Epithelial cell of proximal tubule (primary cell): ENCODE measurements around the gene CCL14. TPM values are rescaled to one million over a fixed set of nuclear protein-coding genes. Genes with fewer than 3 reads are reported as not detected.

Source experiments
- DNase-seq: peaks from one replicate; pipeline ENCODE4 v3.0.0-alpha.2; 2011; ENCODE audit warnings: low read depth
- H3K4me3 ChIP-seq: 2 replicates; pipeline ENCODE4 v1.5.1; 2011; ENCODE audit warnings: low read depth, mild to moderate bottlenecking, low read length
- total RNA-seq: library from RNA; depleted of rRNA; stranded (reverse); fragments of >200 nt; gene quantifications from 2 replicates; pipeline ENCODE4 v1.2.3, GENCODE V29; 2015
- TF ChIP-seq, protein P1 (sequence below): conservative IDR thresholded peaks from 2 replicates; pipeline ENCODE4 v1.5.1; 2012; ENCODE audit warnings: low read depth, mild to moderate bottlenecking, low read length

CCL14 gene
- total RNA-seq, 1 donor from 2014 or later = not detected

- TF ChIP-seq, protein P1, sequence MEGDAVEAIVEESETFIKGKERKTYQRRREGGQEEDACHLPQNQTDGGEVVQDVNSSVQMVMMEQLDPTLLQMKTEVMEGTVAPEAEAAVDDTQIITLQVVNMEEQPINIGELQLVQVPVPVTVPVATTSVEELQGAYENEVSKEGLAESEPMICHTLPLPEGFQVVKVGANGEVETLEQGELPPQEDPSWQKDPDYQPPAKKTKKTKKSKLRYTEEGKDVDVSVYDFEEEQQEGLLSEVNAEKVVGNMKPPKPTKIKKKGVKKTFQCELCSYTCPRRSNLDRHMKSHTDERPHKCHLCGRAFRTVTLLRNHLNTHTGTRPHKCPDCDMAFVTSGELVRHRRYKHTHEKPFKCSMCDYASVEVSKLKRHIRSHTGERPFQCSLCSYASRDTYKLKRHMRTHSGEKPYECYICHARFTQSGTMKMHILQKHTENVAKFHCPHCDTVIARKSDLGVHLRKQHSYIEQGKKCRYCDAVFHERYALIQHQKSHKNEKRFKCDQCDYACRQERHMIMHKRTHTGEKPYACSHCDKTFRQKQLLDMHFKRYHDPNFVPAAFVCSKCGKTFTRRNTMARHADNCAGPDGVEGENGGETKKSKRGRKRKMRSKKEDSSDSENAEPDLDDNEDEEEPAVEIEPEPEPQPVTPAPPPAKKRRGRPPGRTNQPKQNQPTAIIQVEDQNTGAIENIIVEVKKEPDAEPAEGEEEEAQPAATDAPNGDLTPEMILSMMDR = no peak
- DNase-seq = no peak
- no peak overlapping the region for H3K4me3 ChIP-seq
Observed at GRCh38 chr17:35991075-35991474, 4.5 kb upstream of the CCL14 start.

- TF ChIP-seq, protein P1 = no peak
- no peak for DNase-seq
- no peak overlapping the region for H3K4me3 ChIP-seq
Observed at GRCh38 chr17:35988164-35988563, 1.6 kb upstream of the CCL14 start.

GRCh38 chr17:35984140-35984539 lies 2.4 kb downstream of the CCL14 start:
- TF ChIP-seq, protein P1 = no peak
- H3K4me3 ChIP-seq = no peak overlapping the region
- no peak for DNase-seq

GRCh38 chr17:35982409-35983191 lies 3.9 kb downstream of the CCL14 start:
- TF ChIP-seq, protein P1 = no peak
- no peak for DNase-seq
- no peak overlapping the region for H3K4me3 ChIP-seq

DNA sequence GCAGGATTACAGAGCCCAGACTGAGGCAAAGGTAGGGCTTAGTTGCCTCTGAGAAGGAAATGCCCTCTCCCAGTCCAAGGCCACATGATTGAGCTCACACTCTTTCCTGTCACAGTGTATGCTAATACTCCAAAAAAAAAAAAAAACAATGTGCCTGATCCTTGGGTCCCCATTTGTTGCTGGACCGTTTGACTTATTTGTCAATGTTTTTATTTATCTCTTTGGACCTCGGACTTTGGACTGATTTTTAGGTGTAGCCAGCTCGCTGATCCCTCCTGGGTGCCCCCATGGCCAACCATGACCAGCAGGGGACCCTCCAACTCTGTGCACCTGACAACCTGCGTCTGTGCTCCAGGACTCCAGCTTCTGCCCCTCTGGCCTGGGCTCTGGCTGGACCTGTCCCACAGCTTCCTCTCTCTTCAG lies 4.6 kb downstream of the CCL14 start:
- no peak overlapping the region for H3K4me3 ChIP-seq
- TF ChIP-seq, protein P1 = peak; percentile 16
- DNase-seq = no peak

DNA sequence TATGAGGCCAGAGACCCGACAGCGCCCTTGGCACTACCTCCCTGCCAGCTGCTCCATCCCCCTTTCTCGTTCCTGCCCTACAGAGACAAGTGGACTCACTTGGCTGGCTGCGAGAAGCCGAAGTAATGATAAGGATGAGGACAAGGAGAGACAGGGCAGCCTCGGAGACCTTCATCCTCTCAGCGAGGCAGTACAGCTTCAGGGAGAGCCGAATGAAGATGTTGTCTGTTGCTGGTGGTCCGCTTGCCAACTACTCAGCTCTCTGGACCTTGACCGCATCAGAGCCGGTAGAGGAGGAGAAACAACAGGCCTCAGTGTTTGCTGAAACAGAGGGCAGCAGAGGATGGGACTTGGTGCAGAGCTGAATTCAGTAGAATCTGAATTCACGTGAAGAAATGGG lies 5.3 kb downstream of the CCL14 start, which contains the start of gene CCL16:
Gene CCL16, minus strand, starts transcription at position 252 of the 400 bp plus-strand sequence. Its CDS starts 77 bp downstream, at position 175.
- no peak for DNase-seq
- TF ChIP-seq, protein P1 = no peak
- no peak within 1 kb of the TSS for H3K4me3 ChIP-seq

GRCh38 chr17:35978346-35978745 lies 8.2 kb downstream of the CCL14 start:
- no peak for DNase-seq
- no peak overlapping the region for H3K4me3 ChIP-seq
- TF ChIP-seq, protein P1 = no peak
